OCI-M1 (cell line): ENCODE results near the gene APOBR.
"Not testable (repeated sequence)": the region's sequence is repeated elsewhere in the genome, so short reads cannot be mapped to it uniquely, and the experiment has no call there.

Source experiments
- DNase-seq: peaks from one replicate; lab custom pipeline; 2025; lab: John Stamatoyannopoulos, UW

Gene APOBR, protein sequence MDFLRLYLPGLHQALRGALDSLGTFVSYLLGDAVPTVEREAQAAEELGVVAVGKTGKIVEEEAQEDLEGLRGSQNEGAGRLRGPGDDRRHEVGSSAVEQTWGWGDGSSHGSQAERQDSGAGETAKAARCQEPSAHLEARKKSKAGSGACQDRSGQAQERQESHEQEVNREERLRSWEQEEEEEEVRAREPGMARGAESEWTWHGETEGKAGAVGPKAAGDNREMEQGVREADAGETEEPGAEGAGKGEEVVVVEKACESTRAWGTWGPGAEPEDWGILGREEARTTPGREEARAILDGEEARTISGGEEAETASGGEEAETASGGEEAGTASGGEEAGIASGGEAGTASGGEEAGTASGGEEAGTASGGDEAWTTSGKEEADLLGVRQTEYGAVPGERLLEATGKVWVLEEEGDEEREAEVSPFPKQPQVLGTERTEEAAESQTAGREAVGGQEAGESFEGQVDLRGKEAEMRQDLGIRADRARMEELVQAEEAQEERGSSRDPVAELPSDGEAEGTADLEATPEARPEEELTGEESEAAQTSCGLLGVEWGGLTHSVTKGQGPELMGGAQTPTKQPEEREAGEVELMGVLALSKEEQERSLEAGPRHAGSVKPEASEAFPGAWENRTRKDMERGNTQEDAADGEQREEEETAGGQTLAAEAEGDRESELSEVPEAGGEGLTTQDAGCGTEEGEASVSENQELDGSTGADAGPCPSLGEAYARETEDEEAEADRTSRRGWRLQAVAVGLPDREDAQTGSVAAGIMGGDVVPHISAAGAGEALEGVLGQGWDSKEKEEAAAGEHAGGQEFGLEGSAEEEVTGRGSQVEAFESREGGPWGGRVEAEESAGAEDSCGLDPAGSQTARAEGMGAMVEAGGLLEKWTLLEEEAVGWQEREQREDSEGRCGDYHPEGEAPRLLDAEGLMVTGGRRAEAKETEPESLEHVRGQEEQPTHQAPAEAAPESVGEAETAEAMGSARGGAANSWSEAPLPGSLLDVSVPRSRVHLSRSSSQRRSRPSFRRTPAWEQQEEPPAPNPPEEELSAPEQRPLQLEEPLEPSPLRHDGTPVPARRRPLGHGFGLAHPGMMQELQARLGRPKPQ

DNA sequence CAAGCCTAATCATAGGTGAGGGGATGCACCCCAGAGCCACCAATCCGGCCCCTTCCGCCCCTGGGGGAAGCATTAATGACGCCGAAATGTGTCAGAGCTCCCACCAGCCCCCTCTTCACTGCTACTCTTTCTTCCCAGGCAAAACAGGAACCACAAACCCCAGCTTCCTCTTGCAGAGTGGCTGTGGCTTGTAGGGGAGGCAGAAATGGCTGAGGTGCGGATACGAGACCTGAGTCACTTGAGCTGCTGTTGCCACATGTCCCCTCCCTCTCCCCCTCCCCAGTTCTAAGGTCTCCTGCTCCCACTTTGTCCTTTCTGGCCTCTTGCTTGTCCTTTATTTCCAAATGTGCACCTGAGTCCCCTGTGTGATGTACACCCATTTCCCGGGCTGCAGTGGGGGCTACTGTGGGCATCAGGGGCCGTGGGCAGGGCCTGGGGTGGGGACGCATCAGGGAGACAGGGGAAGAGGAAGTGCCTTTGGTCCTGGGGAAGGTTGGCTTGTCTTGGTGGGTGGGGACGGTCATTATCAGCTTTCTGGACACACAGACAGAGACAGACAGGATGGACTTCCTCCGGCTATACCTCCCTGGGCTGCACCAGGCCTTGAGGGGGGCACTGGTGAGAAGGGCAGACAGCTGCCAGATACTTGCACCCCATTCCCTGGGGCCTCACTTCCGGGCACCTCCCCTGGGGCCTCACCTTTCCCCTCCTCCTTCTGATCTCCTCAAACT, at the start of gene APOBR:
Gene APOBR (plus strand): TSS at position 523 of the 731 bp plus-strand sequence. CDS start 39 bp downstream, at position 562.
- peak; percentile 95 for DNase-seq

DNA sequence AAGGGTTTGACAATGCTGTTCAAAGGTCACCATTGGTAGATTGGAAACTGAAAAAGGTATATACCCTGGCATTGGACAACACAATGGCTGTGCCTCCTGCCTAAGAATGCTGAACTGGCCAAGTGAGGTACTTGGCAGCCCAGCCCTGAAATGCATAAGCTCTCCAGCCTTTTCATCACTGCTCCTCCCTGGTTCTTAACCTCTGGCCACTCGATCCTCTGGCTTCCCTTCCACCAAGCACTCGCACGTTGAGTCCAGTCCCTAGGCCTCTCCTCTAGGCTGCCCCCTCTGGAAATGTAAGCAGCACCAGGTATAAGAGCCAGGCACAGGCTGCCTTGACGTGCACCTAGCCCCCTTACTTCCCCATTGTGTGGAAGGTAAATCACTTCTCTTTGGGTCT, 48.1 kb upstream of the APOBR start:
- DNase-seq: not testable (repeated sequence)

DNA sequence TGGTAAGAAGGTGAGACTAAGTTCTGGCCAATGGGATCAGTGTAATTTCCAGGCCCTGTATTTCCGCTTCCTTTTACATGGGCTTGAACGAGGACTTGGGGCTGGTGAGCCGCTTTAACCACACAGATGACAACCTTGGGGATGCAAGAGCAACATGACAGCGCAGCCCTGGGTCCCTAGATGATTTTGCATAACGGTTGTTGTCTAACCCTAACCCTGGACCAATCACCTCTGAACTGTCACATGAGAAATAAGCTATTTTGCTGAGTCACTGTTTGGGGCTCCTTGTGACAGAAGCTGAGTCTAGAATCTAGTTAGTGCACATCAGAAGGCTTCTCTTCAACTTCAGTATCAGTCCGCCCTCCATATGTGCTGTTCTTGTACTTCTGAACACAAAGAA, 47.4 kb upstream of the APOBR start:
- not testable (repeated sequence) for DNase-seq

DNA sequence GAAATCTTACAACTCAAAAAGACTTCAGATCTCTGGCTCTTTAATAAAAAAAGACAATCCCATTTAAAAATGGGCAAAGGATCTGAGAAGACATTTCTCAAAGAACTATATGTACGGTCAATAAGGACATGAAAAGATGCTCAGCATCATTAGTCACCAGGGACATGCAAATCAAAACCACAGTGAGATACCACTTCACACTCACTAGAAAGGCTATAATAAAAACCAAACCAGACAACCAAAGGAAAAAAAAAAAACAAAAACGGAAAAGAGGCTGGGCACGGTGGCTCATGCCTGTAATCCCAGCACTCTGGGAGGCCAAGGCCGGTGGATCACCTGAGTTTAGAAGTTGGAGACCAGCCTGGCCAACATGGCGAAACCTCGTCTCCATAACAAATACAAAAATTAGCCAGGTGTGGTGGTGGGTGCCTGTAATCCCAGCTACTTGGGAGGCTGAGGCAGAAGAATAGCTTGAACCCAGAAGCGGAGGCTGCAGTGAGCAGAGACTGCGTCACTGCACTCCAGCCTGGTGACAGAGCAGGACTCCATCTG, 20.7 kb upstream of the APOBR start:
- DNase-seq: no peak

DNA sequence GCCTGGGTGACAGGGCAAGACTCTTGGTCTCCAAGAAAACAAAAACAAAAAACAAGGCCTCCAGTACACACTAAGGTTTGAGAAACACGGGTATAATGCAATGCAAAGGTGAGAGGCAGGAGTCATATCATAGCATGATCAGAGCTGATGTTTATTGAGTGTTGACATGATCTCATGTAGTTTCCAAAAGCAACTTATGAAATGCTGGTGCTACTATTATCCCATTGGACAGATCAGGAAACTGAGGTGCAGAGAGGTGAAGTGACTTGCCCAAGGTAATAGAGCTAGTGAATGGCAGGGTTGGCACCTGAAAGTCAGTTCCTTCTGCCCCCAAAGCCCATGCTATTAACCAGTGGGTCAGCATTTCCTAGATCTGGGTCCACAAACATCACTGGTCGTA, 19.2 kb upstream of the APOBR start:
- DNase-seq: no peak

DNA sequence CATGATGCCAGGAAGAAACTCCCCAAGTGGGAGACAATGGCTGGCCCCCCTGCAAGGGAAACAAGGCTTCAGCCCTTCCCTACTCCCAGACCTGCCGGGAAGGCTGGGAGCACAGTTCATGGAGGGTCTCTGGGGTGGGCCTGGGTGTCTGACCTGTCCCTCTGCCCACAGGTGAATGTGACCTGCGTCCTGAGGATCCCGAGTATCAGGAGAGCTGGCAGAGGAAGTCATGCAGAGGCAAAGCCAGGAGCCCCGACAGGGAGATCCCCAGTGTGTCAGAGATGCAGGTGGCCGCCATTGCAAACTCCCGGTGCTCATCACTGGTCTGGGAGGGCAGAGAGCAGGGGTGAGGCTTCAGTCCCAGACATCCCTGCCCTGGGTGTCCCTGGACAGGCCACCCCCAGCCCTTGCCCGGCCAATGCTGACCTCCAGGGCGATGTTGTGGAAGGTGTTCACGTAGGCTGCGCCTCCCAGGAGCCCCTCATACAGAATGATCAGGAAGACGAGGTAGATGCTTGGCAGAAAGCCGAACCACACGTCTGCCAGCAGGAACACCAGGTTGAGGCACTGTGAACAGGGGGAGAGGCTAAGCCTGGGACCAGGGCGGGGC, 17.0 kb upstream of the APOBR start:
- DNase-seq: no peak

DNA sequence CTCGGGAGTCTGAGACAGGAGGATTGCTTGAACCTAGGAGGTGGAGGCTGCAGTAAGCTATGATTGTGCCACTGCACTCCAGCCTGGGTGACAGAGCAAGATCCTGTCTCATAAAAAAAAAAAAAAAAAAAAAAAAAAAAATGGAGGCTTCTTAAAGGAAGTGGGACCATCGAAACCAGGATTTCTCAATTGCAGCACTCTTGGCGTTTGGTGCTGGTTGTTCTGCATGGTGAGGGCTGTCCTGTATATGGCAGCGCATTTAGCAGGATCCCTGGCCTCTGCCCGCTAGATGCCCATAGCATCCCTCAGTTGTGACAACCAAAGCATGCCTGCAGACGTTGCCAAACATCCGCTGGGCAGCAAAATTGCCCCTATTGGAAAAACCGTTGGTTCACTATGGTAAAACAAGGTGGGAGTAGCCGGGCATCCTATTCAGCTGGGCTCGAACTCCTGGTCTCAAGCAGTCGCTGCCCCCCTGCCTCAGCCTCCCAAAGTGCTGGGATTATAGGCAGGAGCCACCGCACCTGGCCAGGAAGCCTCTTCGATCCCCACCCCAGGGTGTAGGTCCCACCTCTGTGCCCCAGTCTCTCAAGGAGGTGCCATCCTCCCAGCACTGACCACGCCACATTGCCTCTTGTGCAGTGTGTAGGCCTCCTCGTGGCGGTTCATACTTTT, 15.8 kb upstream of the APOBR start:
- DNase-seq: no peak

DNA sequence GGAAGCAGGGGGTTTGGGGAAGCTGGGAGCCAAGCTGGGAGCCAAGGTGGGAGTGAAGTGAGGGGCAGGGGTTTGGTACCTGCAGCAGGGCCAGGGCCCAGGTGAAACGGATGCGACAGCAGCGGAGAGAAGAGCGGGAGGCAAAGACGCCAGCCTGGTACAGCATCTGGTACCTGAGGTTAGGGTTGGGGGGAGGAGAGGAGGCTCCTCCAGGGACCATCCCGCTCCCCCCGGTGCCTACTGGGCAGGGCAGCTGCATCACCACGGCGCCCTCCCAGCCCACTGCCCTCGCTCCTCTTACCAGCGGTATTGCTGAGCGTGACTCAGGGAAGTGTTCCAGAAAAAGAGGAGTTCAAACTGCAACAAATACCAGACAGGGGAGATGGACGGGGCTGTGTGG, 12.4 kb upstream of the APOBR start:
- DNase-seq: no peak

DNA sequence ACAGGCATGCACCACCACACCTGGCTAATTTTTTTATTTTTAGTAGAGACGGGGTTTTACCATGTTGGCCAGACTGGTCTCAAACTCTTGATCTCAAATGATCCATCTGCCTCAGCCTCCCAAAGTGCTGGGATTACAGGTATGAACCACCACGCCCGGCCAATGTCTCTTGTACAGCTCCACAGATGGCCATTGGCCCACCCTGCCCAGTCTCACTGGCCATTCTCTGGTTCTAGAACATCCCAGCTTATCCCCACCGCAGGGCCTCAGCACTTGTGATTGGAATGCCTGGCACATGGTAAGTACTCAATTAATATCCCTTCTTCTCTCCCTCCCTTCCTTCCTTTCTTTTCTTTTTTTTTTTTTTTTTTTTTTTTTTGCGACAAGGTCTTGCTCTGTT, 11.1 kb upstream of the APOBR start:
- DNase-seq: not testable (repeated sequence)

DNA sequence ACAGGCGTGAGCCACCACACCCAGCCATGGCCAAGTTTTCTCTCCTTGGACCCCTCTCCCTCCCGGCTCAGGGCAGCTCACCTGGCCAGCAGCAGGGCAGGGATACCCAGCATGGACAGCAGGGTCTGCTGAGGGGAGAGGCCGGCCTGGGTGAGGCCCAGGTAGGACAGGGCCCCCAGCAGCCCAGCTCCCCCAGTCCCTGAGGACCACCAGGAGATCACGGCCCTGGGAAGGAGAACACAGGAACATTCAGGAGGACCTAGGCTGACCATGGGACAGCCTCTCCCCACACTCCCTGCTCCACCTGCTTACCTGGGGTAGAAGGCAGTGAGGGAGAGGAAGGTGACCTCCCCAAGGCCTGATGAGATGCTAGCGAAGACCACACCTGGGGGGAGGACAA, 8.2 kb upstream of the APOBR start:
- no peak for DNase-seq

DNA sequence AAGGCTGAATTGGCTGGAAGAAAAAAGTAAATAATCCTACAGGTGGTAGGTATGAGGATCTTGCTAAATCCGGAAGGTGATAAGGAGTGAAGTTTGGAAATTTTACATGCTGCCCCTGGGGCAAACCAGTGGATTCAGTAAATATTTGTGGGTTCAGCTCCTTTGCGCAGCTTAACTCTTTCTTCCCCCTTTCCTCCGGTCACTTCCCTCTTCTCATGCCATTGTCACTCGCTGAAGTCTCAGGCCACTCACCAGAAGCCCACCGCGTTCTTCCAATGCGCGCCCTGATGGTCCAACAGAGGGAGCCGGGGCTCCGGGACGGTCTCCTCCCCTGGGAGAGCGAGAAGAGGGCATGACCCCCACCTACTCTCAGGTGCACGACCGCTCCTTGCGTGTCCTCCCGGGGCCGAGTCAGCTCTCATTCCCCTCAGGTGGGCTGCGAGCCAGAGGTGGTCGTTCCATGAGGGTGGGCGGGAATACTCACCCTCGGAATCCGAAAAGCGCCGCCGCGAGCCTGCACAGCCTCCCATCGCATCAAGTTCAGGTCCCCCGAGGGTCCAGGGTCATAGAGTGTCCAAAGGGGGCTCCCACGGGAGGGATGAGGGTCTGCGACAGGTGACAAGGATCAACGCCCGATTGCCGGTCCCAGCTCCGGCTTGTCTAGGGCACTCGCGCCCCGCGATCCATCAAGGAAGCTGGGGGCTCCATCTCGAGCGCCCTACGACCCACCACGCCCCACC, 3.0 kb upstream of the APOBR start:
- peak; percentile 58 for DNase-seq

DNA sequence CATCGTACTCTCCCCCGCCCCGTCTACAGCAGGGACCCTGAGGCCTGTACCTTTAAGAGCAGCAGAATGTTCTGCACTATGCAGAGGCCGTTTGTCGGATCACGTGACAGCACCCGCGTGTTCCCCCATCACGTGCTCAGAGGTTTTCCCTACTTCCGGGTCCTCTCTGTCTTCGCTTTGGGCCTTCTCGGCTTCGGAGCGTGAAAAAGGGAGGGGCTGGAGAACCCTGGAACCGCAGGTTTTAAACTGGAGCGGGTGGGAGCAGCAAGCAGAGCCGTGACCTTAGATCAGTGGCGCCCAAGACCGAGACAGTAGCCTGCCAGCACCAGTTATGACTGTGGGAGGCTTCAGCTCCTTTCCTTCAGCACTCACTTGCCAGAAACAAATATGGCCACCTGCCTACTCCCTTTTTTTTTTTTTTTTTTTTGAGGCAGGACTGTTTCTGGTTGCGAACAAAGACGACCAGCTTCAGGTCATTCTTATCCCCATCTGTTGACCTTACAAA, 2.4 kb upstream of the APOBR start, which contains the start of gene CLN3:
Gene CLN3 (minus strand): TSS at position 105 of the 505 bp plus-strand sequence. CDS start 315 bp downstream, outside the sequence.
- DNase-seq: peak; percentile 97

DNA sequence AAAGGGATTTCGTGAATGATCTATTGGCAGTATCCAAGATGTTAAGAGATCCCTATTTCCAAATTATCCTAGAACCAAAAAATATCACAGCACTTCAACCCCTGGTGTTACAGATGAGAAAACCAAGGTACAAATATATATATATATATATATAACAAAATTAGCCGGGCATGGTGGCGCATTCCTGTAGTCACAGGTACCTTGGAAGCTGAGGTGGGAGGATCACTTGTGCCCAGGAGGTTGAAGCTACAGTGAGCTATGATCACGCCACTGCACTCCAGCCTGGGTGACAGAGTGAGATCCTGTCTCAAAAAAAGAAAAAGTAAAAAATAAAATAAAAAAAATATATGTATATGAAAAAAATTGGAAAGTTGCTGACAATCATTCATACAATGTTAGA, 1.9 kb upstream of the APOBR start:
- DNase-seq: no peak

DNA sequence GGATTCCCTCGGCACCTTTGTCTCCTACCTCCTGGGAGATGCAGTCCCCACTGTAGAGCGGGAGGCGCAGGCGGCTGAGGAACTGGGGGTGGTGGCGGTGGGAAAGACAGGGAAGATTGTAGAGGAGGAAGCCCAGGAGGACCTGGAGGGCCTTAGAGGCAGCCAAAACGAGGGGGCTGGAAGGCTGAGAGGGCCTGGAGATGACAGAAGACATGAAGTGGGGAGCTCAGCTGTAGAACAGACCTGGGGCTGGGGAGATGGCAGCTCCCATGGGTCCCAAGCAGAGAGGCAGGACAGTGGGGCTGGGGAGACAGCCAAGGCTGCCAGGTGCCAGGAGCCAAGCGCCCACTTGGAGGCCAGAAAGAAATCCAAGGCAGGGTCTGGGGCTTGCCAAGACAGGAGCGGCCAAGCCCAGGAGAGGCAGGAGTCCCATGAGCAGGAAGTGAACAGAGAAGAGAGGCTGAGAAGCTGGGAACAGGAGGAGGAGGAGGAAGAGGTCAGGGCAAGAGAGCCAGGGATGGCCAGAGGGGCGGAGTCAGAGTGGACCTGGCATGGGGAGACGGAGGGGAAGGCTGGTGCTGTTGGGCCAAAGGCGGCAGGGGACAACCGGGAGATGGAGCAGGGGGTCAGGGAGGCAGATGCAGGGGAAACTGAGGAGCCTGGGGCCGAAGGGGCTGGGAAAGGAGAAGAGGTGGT, 803 bp downstream of the APOBR start:
- DNase-seq: peak; percentile 30

DNA sequence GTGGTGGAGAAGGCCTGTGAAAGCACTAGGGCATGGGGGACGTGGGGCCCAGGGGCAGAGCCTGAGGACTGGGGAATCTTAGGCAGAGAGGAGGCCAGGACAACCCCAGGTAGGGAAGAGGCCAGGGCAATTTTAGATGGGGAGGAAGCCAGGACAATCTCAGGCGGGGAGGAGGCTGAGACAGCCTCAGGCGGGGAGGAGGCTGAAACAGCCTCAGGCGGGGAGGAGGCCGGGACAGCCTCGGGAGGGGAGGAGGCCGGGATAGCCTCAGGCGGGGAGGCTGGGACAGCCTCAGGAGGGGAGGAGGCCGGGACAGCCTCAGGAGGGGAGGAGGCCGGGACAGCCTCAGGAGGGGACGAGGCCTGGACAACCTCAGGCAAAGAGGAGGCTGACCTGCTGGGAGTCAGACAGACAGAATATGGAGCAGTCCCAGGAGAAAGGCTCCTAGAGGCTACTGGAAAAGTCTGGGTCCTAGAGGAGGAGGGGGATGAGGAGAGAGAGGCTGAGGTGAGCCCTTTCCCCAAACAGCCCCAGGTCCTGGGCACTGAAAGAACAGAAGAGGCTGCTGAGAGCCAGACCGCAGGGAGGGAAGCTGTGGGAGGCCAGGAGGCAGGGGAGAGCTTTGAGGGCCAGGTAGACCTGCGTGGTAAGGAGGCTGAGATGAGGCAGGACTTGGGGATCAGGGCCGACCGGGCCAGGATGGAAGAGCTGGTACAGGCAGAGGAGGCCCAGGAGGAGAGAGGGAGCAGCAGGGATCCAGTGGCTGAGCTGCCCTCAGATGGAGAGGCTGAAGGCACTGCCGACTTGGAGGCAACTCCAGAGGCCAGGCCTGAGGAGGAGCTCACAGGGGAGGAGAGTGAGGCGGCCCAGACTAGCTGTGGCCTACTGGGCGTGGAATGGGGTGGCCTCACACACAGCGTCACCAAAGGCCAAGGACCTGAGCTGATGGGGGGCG, 1.6 kb downstream of the APOBR start:
- DNase-seq: no peak

DNA sequence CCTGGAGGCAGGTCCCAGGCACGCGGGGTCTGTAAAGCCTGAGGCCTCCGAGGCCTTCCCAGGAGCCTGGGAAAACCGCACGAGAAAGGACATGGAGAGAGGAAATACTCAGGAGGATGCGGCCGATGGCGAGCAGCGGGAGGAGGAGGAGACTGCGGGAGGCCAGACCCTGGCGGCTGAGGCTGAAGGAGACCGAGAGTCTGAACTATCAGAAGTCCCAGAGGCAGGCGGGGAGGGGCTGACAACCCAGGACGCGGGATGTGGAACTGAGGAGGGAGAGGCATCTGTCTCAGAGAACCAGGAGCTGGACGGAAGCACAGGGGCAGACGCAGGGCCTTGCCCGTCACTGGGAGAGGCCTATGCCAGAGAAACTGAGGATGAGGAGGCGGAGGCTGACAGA, 2.4 kb downstream of the APOBR start:
- no peak for DNase-seq

DNA sequence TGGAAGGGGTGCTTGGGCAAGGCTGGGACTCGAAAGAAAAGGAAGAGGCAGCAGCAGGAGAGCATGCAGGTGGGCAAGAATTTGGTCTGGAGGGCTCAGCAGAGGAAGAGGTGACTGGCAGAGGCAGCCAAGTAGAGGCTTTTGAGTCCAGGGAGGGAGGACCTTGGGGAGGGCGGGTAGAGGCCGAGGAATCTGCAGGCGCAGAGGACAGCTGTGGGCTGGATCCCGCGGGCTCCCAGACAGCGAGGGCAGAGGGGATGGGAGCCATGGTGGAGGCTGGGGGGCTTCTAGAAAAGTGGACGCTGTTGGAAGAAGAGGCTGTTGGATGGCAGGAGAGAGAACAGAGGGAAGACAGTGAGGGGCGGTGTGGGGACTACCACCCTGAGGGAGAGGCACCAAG, 2.9 kb downstream of the APOBR start:
- DNase-seq: no peak
